Body of pancreas (tissue), 4 donors: Measurements from ENCODE around the gene FHOD3. TPM values are rescaled to one million over a fixed set of nuclear protein-coding genes. Genes with fewer than 3 reads are reported as not detected.

Source experiments
- ATAC-seq: fragments of 150-250 bp; one replicate; pipeline ENCODE4 v1.9.1; 2016
- DNase-seq, 4 donors: peaks; one replicate each; pipeline ENCODE4 v3.0.0-alpha.2; 2019
- H3K27ac ChIP-seq, 4 donors: fragments of 200-600 bp; sonication (generic); 1 replicate in 3 of 4; 2 replicates in 1 of 4; pipeline versions ENCODE4 v1.5.1 to v1.6.1; 2016 to 2019; ENCODE audit warnings: mild to moderate bottlenecking in 1 of 4, mixed read lengths in 1 of 4, moderate library complexity in 1 of 4
- H3K27me3 ChIP-seq, 2 donors: fragments of 200-600 bp; sonication (generic); one replicate each; pipeline ENCODE4 v1.6.0; 2016; ENCODE audit warnings: mild to moderate bottlenecking in 1 of 2
- H3K36me3 ChIP-seq, 2 donors: fragments of 200-600 bp; sonication (generic); replicated peaks in 1 of 2; 2 replicates each; pipeline ENCODE4 v1.5.1; 2016; ENCODE audit warnings: low read depth in 2 of 2; ENCODE audit not compliant: insufficient read depth in 1 of 2
- H3K4me1 ChIP-seq: fragments of 200-600 bp; sonication (generic); one replicate; pipeline ENCODE4 v1.6.0; 2016
- H3K4me3 ChIP-seq, 2 donors: fragments of 200-600 bp; sonication (generic); 1 replicate in 1 of 2; 2 replicates in 1 of 2; pipeline ENCODE4 v1.5.1; 2016 to 2019
- H3K9me3 ChIP-seq, 3 donors: fragments of 200-600 bp; sonication (generic); 1 replicate in 2 of 3; 2 replicates in 1 of 3; pipeline ENCODE4 v1.5.1; 2016
- POLR2A ChIP-seq, 3 donors: fragments of 450-650 bp; IDR thresholded peaks; one replicate each; pipeline ENCODE4 v1.6.1; 2016; ENCODE audit warnings: antibody characterized with exemption in 3 of 3, mild to moderate bottlenecking in 2 of 3
- WGBS, 2 donors: methylation state at CpG; one replicate each; pipeline ENCODE4 v1.1.5; 2017; 5-methylcytosine and 5-hydroxymethylcytosine counted together
- intact Hi-C: fragments of 100-400 bp; cut with DNase I; formaldehyde crosslinking; loops from one replicate; pipeline ENCODE4 v1.15.1; 2023
- total RNA-seq, 2 donors: library from RNA; depleted of rRNA; stranded (reverse); fragments of >200 nt; gene quantifications; one replicate each; pipeline ENCODE4 v1.1.0, GENCODE V29; 2016
- TF ChIP-seq, protein P1 (sequence below), 7 experiments: fragments of 450-650 bp in 4 of 7; fragments of 200-600 bp in 3 of 7; sonication (generic) in 3 of 7; IDR thresholded peaks; one replicate each; pipeline ENCODE4 v1.5.1; 2016 to 2019; ENCODE audit warnings: antibody characterized with exemption in 7 of 7

FHOD3 gene
- total RNA-seq, 2 donors from 2014 or later: 0.52 to 2.0 TPM

GRCh38 chr18:36399055-36399454, 101.5 kb downstream of the FHOD3 start:
- Histone ChIP-seq H3K9me3 (no peaks in the 10 kb centered on the region), H3K4me3 (no peak overlapping the region), H3K36me3 (no peaks in the 10 kb centered on the region), H3K27ac (no peak overlapping the region), H3K4me1 (no peaks in the 10 kb centered on the region), H3K27me3 (no peaks in the 10 kb centered on the region)
- no peak for TF ChIP-seq POLR2A (IDR thresholded peaks at IDR 0.05)
- TF ChIP-seq, protein P1, sequence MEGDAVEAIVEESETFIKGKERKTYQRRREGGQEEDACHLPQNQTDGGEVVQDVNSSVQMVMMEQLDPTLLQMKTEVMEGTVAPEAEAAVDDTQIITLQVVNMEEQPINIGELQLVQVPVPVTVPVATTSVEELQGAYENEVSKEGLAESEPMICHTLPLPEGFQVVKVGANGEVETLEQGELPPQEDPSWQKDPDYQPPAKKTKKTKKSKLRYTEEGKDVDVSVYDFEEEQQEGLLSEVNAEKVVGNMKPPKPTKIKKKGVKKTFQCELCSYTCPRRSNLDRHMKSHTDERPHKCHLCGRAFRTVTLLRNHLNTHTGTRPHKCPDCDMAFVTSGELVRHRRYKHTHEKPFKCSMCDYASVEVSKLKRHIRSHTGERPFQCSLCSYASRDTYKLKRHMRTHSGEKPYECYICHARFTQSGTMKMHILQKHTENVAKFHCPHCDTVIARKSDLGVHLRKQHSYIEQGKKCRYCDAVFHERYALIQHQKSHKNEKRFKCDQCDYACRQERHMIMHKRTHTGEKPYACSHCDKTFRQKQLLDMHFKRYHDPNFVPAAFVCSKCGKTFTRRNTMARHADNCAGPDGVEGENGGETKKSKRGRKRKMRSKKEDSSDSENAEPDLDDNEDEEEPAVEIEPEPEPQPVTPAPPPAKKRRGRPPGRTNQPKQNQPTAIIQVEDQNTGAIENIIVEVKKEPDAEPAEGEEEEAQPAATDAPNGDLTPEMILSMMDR (IDR thresholded peaks at IDR 0.05): no peak
- DNase-seq (no peak), ATAC-seq (no peak)
- intact Hi-C loops: no loop called here
- WGBS, 2 donors: 75 to 78% methylated on average over 4 of the region's 4 CpGs

GRCh38 chr18:36401462-36401861, 103.9 kb downstream of the FHOD3 start:
- intact Hi-C loops: no loop called here
- no peak for ATAC-seq
- WGBS, 2 donors: 92 to 97% methylated on average over 2 of the region's 2 CpGs

DNA sequence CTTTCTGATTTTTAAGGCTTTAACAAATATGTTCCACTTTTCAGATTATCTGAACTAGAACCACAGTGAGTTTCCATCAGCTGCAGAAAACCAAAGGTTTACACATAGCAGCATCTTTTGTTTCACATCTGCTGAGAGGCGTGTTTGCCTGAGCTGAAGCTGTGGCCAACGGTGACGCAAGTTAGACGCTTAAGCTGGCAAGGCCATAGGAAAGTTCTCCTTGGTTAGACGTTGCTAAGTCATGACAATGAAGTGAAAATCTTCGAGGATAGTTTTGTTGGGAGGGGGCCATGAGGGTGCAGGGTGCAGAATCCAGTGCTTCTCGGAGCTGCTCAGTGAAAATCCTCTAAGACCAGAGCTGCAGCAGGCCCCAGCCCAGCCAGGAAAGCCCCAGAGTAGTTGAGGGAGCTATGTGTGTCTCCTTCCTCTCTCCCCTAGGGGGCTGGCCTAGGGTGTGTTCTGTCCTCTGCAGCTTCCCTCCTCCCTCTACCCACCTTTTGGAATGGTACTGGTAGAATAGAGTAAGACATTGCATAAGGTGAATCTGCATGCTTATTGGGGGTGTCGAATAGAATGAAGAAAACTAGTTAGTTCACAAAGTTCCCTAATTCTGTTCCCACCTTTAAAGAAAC, 105.4 kb downstream of the FHOD3 start:
- DNase-seq (peak in 3 of 4 donors; percentile 17 to 30 (median 29)), ATAC-seq (no peak)
- intact Hi-C loops: no loop called here
- Histone ChIP-seq H3K36me3 (no peaks in the 10 kb centered on the region), H3K27ac (no peak overlapping the region), H3K4me1 (no peaks in the 10 kb centered on the region), H3K4me3 (no peak overlapping the region), H3K9me3 (no peaks in the 10 kb centered on the region), H3K27me3 (no peaks in the 10 kb centered on the region)
- 65 to 72% methylated on average over 8 of the region's 8 CpGs for WGBS, 2 donors
- TF ChIP-seq, protein P1 (IDR thresholded peaks at IDR 0.05): no peak
- TF ChIP-seq POLR2A (IDR thresholded peaks at IDR 0.05): no peak

More at GRCh38 chr18:36401462-36401861, 103.9 kb downstream of the FHOD3 start:
- Histone ChIP-seq H3K27ac (no peak overlapping the region), H3K9me3 (no peaks in the 10 kb centered on the region), H3K4me1 (no peaks in the 10 kb centered on the region), H3K36me3 (no peaks in the 10 kb centered on the region), H3K27me3 (no peaks in the 10 kb centered on the region), H3K4me3 (no peak overlapping the region)
- DNase-seq: no peak
- TF ChIP-seq, protein P1 (IDR thresholded peaks at IDR 0.05): no peak
- no peak for TF ChIP-seq POLR2A (IDR thresholded peaks at IDR 0.05)

GRCh38 chr18:36403896-36404820, 106.6 kb downstream of the FHOD3 start:
- ATAC-seq (no peak), DNase-seq (no peak)
- no peak overlapping the region for H3K4me3 ChIP-seq
- no peaks in the 10 kb centered on the region for H3K9me3 ChIP-seq
- 69 to 93% methylated on average over 5 to 6 of the region's 6 CpGs for WGBS, 2 donors
- H3K27me3 ChIP-seq: no peaks in the 10 kb centered on the region
- no peaks in the 10 kb centered on the region for H3K4me1 ChIP-seq
- H3K27ac ChIP-seq: no peak overlapping the region
- TF ChIP-seq, protein P1 (IDR thresholded peaks at IDR 0.05): no peak
- TF ChIP-seq POLR2A (IDR thresholded peaks at IDR 0.05): no peak
- intact Hi-C loops: no loop called here
- no peaks in the 10 kb centered on the region for H3K36me3 ChIP-seq
